Measurements from ENCODE around the gene MYO1D.

MYO1D gene

GRCh38 chr17:32520104-32520701 lies 356.7 kb downstream of the MYO1D start:
- DNase-seq: peak; percentile 63

DNA sequence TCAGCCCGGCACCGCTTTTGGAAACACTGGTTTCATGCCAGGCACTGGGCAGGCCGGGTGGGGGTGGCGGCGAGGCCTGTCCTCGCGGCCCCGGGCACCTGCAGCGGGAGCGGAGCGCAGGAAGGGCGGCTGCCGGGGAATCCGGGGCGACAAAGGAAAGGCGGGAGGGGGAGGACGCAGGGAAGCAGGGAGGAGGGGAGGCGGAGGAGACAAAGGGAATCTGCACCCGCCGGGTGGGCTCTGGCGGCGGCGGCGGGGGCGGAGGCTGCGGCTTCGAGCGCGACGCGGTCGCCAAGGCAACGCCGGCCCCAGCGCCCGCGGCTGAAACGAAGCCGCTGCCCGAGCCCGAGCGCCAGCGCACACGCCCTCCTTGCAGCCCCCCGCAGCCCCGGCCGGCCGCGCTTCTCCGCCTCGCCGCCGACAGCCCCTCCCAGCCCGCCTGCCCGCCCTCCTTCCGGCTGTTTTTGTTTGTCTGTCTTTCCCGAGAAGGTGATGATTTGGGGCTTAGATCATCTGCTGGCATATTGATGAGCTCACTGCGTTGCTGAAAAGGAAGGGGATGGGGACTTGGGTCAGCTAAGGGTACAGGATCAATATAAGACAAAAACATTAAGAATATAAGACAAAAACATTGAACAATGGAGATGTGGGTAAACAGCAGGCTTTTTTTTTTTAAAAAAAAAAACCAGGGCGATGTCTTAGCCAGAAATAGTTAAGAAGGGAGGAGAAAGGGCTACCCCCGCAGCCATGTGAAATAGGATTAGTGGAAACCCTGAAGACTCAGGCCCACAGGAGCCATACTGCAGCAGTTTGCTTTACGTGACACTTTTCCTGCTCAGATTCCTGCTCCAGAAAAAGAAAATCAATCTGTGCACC lies 357.5 kb downstream of the MYO1D start:
- DNase-seq: peak; percentile 86

- DNase-seq: peak; percentile 32
Observed at GRCh38 chr17:32518646-32519227, 358.2 kb downstream of the MYO1D start.

DNA sequence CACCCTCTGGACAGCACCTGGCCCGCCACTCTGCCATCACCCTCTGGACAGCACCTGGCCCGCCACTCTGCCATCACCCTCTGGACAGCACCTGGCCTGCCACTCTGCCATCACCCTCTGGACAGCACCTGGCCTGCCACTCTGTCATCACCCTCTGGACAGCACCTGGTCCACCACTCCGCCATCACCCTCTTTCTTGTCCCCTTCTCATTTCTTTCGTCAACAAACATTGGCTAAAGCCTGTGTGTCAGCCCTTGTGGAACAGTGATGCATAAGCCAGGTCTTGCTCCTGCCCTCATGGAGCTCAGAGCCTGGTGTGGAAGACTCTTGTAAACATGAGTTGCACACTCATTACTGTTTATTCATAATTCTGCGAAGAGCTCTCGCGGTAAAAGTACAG lies 358.9 kb downstream of the MYO1D start:
- DNase-seq: no peak

DNA sequence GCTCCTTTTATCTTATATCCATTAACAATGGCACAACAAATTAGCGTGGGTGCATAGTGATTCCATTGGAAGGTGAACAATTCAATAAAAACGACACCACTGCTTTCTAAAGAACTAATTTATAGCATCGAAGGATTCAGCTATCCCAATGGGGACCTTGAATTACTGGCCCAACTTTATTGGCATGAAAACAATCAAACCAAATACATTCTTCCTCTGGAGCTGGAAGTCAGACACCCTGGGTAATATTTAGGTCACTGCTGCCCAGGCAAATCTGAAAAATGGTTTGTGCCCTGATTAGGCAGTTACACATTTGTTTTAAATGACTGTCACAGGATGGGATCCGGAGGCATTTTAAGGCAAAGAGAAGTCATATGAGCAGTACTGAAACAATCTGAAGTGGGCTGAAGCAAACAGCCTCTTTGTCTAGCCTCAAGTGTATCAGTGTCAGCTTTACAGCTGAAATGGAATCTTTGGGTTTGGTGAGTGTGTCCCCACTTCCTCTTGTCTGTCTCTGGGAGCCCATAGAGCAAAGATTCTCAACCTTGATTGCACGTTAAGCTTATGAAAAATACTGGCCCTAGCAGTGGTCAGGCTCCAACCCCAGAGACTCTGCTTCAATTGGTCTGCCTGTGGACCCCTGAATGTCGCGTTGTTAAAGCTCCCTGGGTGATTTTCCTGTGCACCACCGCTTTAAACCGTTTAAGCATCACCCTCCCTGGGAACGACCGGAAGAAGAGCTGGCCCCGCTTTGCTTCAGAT lies 359.8 kb downstream of the MYO1D start:
- DNase-seq: peak; percentile 39

DNA sequence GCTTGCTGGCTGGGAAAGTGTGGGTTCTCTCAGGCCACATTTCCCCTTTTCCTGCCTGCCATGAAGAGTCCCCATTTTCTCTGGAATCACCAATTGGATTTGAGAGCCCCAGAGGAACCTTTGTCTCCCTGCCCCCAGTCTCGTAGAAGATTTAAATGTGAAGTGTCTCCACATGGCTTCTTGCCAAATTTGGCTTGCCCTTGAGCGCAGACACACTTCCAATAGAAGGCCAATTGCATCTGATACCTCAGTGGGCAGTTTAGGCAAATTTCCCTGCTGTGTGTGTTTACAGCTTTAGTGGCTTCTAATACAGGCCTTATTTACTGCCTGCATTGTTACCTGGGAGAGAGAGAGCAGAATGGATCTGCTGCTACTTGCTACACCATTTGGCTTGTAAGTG lies 360.5 kb downstream of the MYO1D start:
- DNase-seq: peak; percentile 82

GRCh38 chr17:32515677-32516383 lies 361.1 kb downstream of the MYO1D start:
- peak; percentile 71 for DNase-seq

- DNase-seq: no peak
Observed at GRCh38 chr17:32514606-32515005, 362.3 kb downstream of the MYO1D start.

DNA sequence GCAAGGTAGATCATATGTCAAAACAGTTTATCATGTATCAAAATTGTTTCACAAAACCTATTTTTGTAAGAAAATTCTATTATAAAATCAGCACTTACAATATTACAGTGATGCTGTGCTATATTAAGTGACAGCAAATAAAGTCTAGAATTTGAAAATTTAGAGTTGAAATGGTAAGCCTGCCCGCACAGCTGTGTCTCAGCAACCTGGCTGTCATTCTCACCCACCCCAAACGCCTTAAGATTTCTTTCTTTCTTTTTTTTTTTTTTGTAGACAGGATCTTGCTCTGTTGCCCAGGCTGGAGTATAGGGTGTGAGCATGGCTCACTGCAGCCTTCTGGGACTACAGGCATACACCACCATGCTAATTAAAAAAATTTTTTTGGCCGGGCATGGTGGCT lies 363.3 kb downstream of the MYO1D start:
- DNase-seq: no peak

- no peak for DNase-seq
Observed at GRCh38 chr17:32512328-32512727, 364.6 kb downstream of the MYO1D start.

- DNase-seq: no peak
Observed at GRCh38 chr17:32510466-32510865, 366.5 kb downstream of the MYO1D start.

GRCh38 chr17:32508926-32509325 lies 368.0 kb downstream of the MYO1D start:
- no peak for DNase-seq

DNA sequence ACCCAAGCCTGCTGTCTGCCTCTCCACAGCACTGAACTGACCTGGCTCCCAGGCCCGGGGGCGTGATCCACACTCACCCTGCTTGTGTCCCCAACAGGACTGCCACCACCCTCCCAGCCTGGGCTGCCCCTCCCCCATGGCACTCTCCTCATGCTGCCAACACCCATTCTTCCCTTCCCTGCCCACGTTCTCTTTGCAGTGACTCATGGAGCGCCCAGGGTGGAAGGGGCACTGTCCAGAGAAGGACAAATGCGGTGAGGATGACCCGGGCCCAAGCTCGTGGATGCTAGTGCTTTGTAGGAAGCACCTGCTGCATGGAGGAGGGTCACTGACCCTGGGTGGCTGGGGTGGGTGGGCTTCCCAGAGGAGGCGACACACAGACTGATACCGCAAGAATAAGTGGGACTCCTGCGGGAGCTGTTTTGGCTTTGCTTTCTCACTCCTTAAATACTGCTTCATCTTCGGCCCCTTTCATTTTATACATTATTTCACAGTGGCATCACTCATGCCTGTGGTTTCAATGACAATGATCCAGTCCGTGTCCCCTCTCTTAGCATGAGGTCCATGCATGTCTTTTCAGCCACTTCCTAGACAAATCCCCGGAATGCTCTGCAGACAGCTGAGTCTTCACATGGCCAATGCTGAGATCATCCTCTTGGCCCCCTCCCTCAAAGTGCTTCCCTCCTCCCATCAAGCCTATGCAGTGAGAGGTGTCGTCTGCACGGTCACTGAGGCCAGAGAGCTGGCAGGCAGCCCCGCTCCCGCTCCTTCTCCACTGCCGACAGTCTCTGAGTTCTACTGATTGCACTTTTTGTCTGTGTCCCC lies 372.5 kb downstream of the MYO1D start:
- no peak for DNase-seq

- no peak for DNase-seq
Observed at GRCh38 chr17:32503251-32504165, 373.4 kb downstream of the MYO1D start.

DNA sequence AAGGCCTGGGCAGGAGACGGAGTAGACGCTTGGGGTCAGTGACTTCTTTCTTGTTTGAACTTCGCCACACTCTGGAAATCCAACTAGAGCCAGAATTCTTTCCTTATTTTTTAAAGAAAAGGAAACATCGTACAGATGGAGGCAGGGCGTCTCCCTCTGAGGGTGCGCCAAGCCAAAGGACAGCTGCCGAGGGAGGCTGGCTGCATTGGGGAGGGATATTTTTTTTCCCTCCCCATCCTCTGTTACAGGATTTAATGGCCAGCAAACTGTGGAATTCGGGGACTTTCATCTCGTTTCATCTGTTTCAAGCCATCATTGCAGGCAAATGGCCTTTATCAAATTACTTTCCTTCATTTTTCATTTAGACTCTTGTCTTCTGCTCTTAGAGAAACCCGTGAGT lies 374.2 kb downstream of the MYO1D start:
- DNase-seq: no peak

DNA sequence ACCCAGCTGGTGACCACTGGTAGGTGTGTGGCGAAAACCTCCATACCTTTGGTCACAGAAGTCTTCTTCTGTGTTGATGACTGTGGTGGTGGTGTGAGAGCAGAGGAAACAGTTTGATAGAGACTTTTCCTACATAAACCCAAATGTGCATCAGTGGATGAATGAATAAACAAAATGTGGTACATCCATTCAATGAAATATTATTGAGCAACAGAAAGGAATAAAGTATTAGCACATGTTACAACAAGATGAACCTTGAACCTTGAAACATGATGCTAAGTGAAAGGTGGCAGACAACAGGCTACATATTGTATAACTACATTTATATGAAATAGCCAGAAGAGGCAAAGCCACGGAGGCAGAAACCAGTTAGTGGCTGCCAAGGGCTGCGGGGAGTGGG lies 374.9 kb downstream of the MYO1D start:
- no peak for DNase-seq

- DNase-seq: peak; percentile 27
Observed at GRCh38 chr17:32498391-32498790, 378.5 kb downstream of the MYO1D start.

DNA sequence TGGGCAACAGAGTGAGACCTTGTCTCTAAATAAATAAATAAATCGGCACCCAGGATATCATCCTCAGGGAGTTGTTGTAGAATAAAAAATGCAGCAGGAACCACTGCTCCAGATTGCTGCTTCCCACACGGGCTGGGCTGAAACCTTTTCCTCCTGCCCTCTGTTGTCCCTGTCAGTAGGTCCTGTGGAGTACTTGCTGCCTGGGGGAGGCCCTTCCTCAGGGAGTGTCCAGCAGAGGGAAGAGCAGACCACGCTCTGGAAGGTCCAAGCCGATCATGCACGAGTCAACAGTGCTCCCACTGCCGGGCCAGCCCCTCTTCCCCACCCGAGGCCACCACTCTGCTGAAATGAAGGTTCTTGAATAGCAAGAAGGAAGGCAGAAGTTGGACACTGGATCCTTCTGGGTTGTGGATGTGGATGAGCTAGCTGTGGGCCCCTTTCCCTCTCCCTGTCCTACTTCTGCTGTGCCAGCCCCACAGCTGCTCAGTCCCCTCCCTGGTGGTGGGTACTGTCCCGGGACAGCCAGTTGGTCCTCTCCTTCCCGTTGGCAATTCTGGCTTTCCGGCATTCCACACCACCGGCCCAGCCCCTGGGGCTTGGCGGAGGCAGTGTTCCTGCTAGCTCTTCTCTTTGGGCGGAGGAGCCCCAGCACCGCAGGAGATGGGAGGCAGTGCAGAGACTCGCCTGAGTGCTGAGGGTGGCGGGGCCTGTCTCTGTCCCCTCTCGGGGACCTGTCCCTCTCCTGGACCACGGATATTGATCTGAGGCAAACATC lies 379.3 kb downstream of the MYO1D start:
- DNase-seq: no peak

- DNase-seq: no peak
Observed at GRCh38 chr17:32496395-32497073, 380.4 kb downstream of the MYO1D start.

Data from NCI-H1092 treated with DMSO at 0.1 percent for 48 hours (cell line).